ENCODE results near the gene CCDC110. TPM values are rescaled to one million over a fixed set of nuclear protein-coding genes. Genes with fewer than 3 reads are reported as not detected.

Gene CCDC110
- total and polyA plus RNA-seq, 9 of the 15 experiments (the other 6 are each of a cell fraction or from before 2014, with no cell fraction given) = 0.04 to 0.35 (median 0.07) TPM; not detected in 4

DNA sequence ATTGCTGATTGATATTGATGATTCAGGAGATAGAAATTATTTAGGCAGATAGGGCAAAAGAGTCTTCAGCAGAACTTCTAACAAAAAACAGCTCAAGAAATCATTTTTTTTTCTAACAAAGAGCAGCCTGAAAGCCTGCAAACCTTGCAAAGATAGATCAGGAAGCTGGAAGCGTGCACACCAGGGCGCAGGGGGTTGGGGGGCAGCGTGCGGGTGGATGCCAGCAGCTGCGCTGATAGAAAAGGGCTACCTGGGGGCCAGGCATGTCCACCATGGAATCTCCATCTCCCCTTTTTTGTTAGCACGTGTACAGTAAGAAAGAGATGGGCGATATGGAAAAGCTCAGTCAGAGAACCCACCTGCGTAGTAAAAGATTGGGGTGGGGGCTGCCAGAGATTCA lies 1.7 kb upstream of the CCDC110 start (continued):
- TF ChIP-seq TRIM25 (IDR thresholded peaks at IDR 0.05; ENCODE audit: borderline replicate concordance) = no peak
- no peak for TF ChIP-seq MEF2A (IDR thresholded peaks at IDR 0.05; ENCODE audit: control insufficient read depth, low read depth, low read length)

DNA sequence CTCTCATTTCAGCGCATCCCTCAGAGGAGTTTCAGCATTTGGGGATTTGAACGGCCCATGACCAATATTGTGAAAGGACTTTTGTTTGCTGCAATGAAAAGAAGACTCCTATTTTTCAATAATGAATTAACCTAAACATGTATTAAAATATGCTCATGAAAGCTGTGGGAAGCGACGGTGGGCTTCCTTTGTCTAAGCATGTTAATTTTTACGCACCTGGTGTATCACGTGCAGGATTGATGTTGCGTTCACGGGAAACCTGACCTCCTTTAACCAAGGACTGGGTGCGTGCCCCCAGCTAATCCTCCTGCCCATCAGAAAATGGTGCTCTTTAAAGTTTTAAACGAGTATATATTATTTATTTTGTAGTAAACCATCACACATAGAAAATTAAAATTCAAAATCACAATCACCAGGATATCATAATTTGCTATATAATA lies 590 bp upstream of the CCDC110 start:
- ChIA-PET POLR2A (no interaction called here), CTCF (ENCODE audit: low intra/inter-chr PET ratio) (interaction anchor here (0.7 to 2.2 kb wide), 2 partner anchors 126 to 150 kb away, joined by 3 to 9 read pairs; no protein-coding TSS in a partner anchor)
- TF ChIP-seq, protein P1, sequence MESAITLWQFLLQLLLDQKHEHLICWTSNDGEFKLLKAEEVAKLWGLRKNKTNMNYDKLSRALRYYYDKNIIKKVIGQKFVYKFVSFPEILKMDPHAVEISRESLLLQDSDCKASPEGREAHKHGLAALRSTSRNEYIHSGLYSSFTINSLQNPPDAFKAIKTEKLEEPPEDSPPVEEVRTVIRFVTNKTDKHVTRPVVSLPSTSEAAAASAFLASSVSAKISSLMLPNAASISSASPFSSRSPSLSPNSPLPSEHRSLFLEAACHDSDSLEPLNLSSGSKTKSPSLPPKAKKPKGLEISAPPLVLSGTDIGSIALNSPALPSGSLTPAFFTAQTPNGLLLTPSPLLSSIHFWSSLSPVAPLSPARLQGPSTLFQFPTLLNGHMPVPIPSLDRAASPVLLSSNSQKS (CRISPR knock-in tag; IDR thresholded peaks at IDR 0.05) = no peak
- no peak for TF ChIP-seq CBX8 (IDR thresholded peaks at IDR 0.05; ENCODE audit: borderline replicate concordance, extremely low read depth, low read depth, low read length, poor library complexity, severe bottlenecking)
- TF ChIP-seq KLF13 (tag; IDR thresholded peaks at IDR 0.05; ENCODE audit: borderline replicate concordance, low read depth) = no peak
- no peak for TF ChIP-seq ZC3H8 (IDR thresholded peaks at IDR 0.05)
- no peak for TF ChIP-seq ERF (CRISPR knock-in tag; IDR thresholded peaks at IDR 0.05)
- no peak for TF ChIP-seq SIN3B (IDR thresholded peaks at IDR 0.05; ENCODE audit: low read depth)
- TF ChIP-seq ETV6 (IDR thresholded peaks at IDR 0.05; ENCODE audit: borderline replicate concordance in 1 of 2, low read depth in 2 of 2, low read length in 1 of 2) = no peak
- no peak for TF ChIP-seq ETV6 (CRISPR knock-in tag; IDR thresholded peaks at IDR 0.05; ENCODE audit: borderline replicate concordance)
- TF ChIP-seq, protein P2, sequence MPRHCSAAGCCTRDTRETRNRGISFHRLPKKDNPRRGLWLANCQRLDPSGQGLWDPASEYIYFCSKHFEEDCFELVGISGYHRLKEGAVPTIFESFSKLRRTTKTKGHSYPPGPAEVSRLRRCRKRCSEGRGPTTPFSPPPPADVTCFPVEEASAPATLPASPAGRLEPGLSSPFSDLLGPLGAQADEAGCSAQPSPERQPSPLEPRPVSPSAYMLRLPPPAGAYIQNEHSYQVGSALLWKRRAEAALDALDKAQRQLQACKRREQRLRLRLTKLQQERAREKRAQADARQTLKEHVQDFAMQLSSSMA (CRISPR knock-in tag; IDR thresholded peaks at IDR 0.05) = no peak
- no peak for TF ChIP-seq ATF1 (CRISPR knock-in tag; IDR thresholded peaks at IDR 0.05)
- TF ChIP-seq ATF1 (tag; IDR thresholded peaks at IDR 0.05) = no peak
- TF ChIP-seq SIRT6 (IDR thresholded peaks at IDR 0.05; ENCODE audit: low read depth, low read length) = no peak
- no peak for TF ChIP-seq SRSF9 (IDR thresholded peaks at IDR 0.05; ENCODE audit: borderline replicate concordance, low read depth, low read length)
- TF ChIP-seq, protein P3, sequence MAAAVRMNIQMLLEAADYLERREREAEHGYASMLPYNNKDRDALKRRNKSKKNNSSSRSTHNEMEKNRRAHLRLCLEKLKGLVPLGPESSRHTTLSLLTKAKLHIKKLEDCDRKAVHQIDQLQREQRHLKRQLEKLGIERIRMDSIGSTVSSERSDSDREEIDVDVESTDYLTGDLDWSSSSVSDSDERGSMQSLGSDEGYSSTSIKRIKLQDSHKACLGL (CRISPR knock-in tag; IDR thresholded peaks at IDR 0.05; ENCODE audit: borderline replicate concordance, poor library complexity, severe bottlenecking) = no peak
- Histone ChIP-seq H4K20me1 (replicated peaks; ENCODE audit: control insufficient read depth, insufficient read depth, low read length) (no peaks in the 10 kb centered on the region), H3K9me1 (ENCODE audit: control insufficient read depth, insufficient read depth, low read length) (no peaks in the 10 kb centered on the region), H3K9ac (ENCODE audit: insufficient read depth in 1 of 2, low read depth in 2 of 2, low read length in 2 of 2) (no peak overlapping the region), H3K4me1 (replicated peaks in 1 of 2; ENCODE audit: control insufficient read depth in 2 of 2, insufficient read depth in 2 of 2, low read length in 2 of 2) (peaks cover 9 to 12% of the 10 kb centered on the region in 2 experiments), H3K27me3 (ENCODE audit: control insufficient read depth in 2 of 2, insufficient read depth in 2 of 2, low read length in 2 of 2) (peaks cover 24 to 28% of the 10 kb centered on the region in 2 experiments), H2AFZ (ENCODE audit: low read depth, low read length) (peak overlapping the region; percentile 91), H3K79me2 (ENCODE audit: control insufficient read depth, insufficient read depth, low read length) (no peaks in the 10 kb centered on the region), H3K4me3 (peak overlapping the region; percentile 55), H3K4me2 (ENCODE audit: insufficient read depth, low read length) (peak overlapping the region; percentile 70), H3K9me3 (replicated peaks; ENCODE audit: control insufficient read depth, insufficient read depth, low read depth, low read length) (peaks cover 2% of the 10 kb centered on the region; the same call in 1 of the 2 replicates), H3K27ac (ENCODE audit: extremely low read depth, low read depth, low read length) (no peak overlapping the region), H3K36me3 (ENCODE audit: control insufficient read depth, insufficient read depth, low read length) (no peaks in the 10 kb centered on the region)
- in situ Hi-C loops (cut with MboI) (no loop called here), intact Hi-C loops (cut with micrococcal nuclease) (loop anchor here (5.0 kb wide), 1 partner anchor 55 kb away; no protein-coding TSS in a partner anchor)
- DNase-seq (ENCODE audit: extremely low read depth in 1 of 4, low spot score in 3 of 4) = no peak
- ATAC-seq = no peak
- 8% methylated on average over 8 of the region's 10 CpGs for WGBS (ENCODE audit: insufficient coverage, low coverage, missing lambda C conversion rate)
- FAIRE-seq = no peak
- no TSS peak for BruUV-seq (replicated peaks)

Data from K562 (cell line).